GM12878 (cell line): ENCODE results near the gene RAB12. TPM values are rescaled to one million over a fixed set of nuclear protein-coding genes. Genes with fewer than 3 reads are reported as not detected.
A peak's percentile ranks its signal among the peaks of the same experiment; 100 is the strongest.

Experiments used
- CEBPB ChIP-seq, 2 experiments: fragments of 150-350 bp in 1 of 2; IDR thresholded peaks; 2 replicates each; pipeline ENCODE4 v1.6.1; 2012 to 2014; ENCODE audit warnings: low read depth in 2 of 2, low read length in 2 of 2, borderline replicate concordance in 1 of 2, inconsistent platforms in 1 of 2
- CTCF ChIP-seq, 3 experiments: IDR thresholded peaks in 2 of 3; conservative IDR thresholded peaks in 1 of 3; 2 replicates each; pipeline ENCODE4 v1.5.1; 2011; ENCODE audit warnings: low read depth in 3 of 3, low read length in 3 of 3, mild to moderate bottlenecking in 3 of 3, control low read depth in 2 of 3, moderate library complexity in 2 of 3, inconsistent platforms in 1 of 3, mixed read lengths in 1 of 3; ENCODE audit not compliant: control insufficient read depth in 2 of 3, insufficient read depth in 1 of 3; ENCODE audit errors: extremely low read depth in 1 of 3
- DPF2 ChIP-seq: fragments of 450-650 bp; IDR thresholded peaks from 2 replicates; pipeline ENCODE4 v1.6.1; 2017; ENCODE audit warnings: mild to moderate bottlenecking
- EED ChIP-seq: sonication (generic); IDR thresholded peaks from 2 replicates; pipeline ENCODE4 v1.6.1; 2016; ENCODE audit warnings: antibody characterized with exemption, low read depth
- FOXM1 ChIP-seq: IDR thresholded peaks from 2 replicates; pipeline ENCODE4 v1.6.1; 2012; ENCODE audit warnings: low read depth, mild to moderate bottlenecking, inconsistent platforms, low read length, moderate library complexity
- GATAD2B ChIP-seq: fragments of 450-650 bp; conservative IDR thresholded peaks from 2 replicates; pipeline ENCODE4 v1.6.1; 2017; ENCODE audit warnings: low read depth, mild to moderate bottlenecking, moderate library complexity
- MAX ChIP-seq: IDR thresholded peaks from 2 replicates; pipeline ENCODE4 v1.6.1; 2012; ENCODE audit warnings: low read depth, low read length, improper control_type of control experiment
- MYC ChIP-seq: IDR thresholded peaks from 2 replicates; pipeline ENCODE4 v1.6.1; 2011; ENCODE audit warnings: mild to moderate bottlenecking, low read length, moderate library complexity, inconsistent platforms; ENCODE audit not compliant: insufficient read depth, insufficient replicate concordance, insufficient read length, severe bottlenecking
- NKRF ChIP-seq: fragments of 450-650 bp; conservative IDR thresholded peaks from 2 replicates; pipeline ENCODE4 v1.6.1; 2017; ENCODE audit warnings: mild to moderate bottlenecking, moderate library complexity
- PAX5 ChIP-seq: IDR thresholded peaks from 2 replicates; pipeline ENCODE4 v1.6.1; 2011; ENCODE audit warnings: low read depth, low read length, borderline replicate concordance
- POU2F2 ChIP-seq: IDR thresholded peaks from 3 replicates; pipeline ENCODE4 v1.6.1; 2011; ENCODE audit warnings: low read depth, mild to moderate bottlenecking, low read length, borderline replicate concordance
- SREBF1 ChIP-seq: IDR thresholded peaks from 2 replicates; pipeline ENCODE4 v1.6.1; 2012; ENCODE audit warnings: mild to moderate bottlenecking, low read length
- SREBF2 ChIP-seq: IDR thresholded peaks from 2 replicates; pipeline ENCODE4 v1.6.1; 2012; ENCODE audit warnings: mild to moderate bottlenecking, low read length
- SUPT20H ChIP-seq: IDR thresholded peaks from 2 replicates; pipeline ENCODE4 v1.6.1; 2011; ENCODE audit warnings: low read depth, mild to moderate bottlenecking, low read length, moderate library complexity, borderline replicate concordance; ENCODE audit not compliant: control insufficient read depth
- WRNIP1 ChIP-seq: IDR thresholded peaks from 2 replicates; pipeline ENCODE4 v1.6.1; 2011; ENCODE audit warnings: low read depth, low read length, improper control_type of control experiment, borderline replicate concordance
- ZBTB33 ChIP-seq: fragments of 450-650 bp; IDR thresholded peaks from 2 replicates; pipeline ENCODE4 v1.6.1; 2017; ENCODE audit warnings: mild to moderate bottlenecking
- polyA plus RNA-seq, 11 experiments: library from polyadenylated mRNA; depleted of rRNA in 4 of 11; unstranded in 6 of 11; stranded (reverse) in 5 of 11; fragments of >200 nt; fragmentation: Nextera tagmentation in 4 of 11; fragmentation: Illumina TruSeq in 1 of 11; extraction: Ambion mirVana in 4 of 11; extraction: Trizol in 1 of 11; gene quantifications; 1 replicate in 1 of 11; 2 replicates in 10 of 11; pipeline versions ENCODE4 v1.2.1 to v1.2.3, GENCODE V29; 2011 to 2016; ENCODE audit warnings: inconsistent platforms in 2 of 11, missing spikeins in 2 of 11, low read depth in 1 of 11
- total RNA-seq, 4 experiments: library from RNA; depleted of rRNA in 3 of 4; stranded (reverse); fragments of >200 nt in 3 of 4; fragmentation: Illumina TruSeq in 1 of 4; extraction: Trizol in 1 of 4; gene quantifications; 2 replicates each; pipeline versions ENCODE4 v1.2.1 to v1.2.3, GENCODE V29; 2013 to 2021
- TF ChIP-seq, protein P1 (sequence below): fragments of 450-650 bp; IDR thresholded peaks from 2 replicates; pipeline ENCODE4 v1.6.1; 2017; ENCODE audit warnings: antibody characterized with exemption, mild to moderate bottlenecking, moderate library complexity
- TF ChIP-seq, protein P2 (sequence below): IDR thresholded peaks from 2 replicates; pipeline ENCODE4 v1.6.1; 2012; ENCODE audit warnings: low read depth, low read length, improper control_type of control experiment

RAB12 gene
- total and polyA plus RNA-seq, 10 of the 15 experiments (the other 5 are each of a cell fraction or from before 2014, with no cell fraction given), result 0.71 to 29.8 (median 14.0) TPM

- TF ChIP-seq CTCF (IDR thresholded peaks at IDR 0.05 in 2 of 3, conservative IDR thresholded peaks at IDR 0.05 in 1 of 3; ENCODE audit: control insufficient read depth in 2 of 3, extremely low read depth in 1 of 3, insufficient read depth in 1 of 3, low read depth in 3 of 3, low read length in 3 of 3) (no peak), ZBTB33 (no peak), WRNIP1 (0 out of 2 replicates have a peak, but pooled peaks have one; percentile 34), EED (peak; percentile 75), SUPT20H (no peak), GATAD2B (peak; percentile 80), FOXM1 (peak; percentile 95), CEBPB (IDR thresholded peaks at IDR 0.05; ENCODE audit: borderline replicate concordance in 1 of 2, low read depth in 2 of 2, low read length in 2 of 2) (peak in 1 of 2 experiments; percentile 81; a peak in 1 of 4 replicates), MAX (no peak), PAX5 (peak; percentile 92; the same call in 1 of the 2 replicates), POU2F2 (peak; percentile 72; the same call in 1 of the 3 replicates), MYC (no peak), NKRF (no peak), SREBF1 (peak; percentile 47; the same call in 1 of the 2 replicates), DPF2 (peak; percentile 95), SREBF2 (no peak)
- TF ChIP-seq, protein P1, sequence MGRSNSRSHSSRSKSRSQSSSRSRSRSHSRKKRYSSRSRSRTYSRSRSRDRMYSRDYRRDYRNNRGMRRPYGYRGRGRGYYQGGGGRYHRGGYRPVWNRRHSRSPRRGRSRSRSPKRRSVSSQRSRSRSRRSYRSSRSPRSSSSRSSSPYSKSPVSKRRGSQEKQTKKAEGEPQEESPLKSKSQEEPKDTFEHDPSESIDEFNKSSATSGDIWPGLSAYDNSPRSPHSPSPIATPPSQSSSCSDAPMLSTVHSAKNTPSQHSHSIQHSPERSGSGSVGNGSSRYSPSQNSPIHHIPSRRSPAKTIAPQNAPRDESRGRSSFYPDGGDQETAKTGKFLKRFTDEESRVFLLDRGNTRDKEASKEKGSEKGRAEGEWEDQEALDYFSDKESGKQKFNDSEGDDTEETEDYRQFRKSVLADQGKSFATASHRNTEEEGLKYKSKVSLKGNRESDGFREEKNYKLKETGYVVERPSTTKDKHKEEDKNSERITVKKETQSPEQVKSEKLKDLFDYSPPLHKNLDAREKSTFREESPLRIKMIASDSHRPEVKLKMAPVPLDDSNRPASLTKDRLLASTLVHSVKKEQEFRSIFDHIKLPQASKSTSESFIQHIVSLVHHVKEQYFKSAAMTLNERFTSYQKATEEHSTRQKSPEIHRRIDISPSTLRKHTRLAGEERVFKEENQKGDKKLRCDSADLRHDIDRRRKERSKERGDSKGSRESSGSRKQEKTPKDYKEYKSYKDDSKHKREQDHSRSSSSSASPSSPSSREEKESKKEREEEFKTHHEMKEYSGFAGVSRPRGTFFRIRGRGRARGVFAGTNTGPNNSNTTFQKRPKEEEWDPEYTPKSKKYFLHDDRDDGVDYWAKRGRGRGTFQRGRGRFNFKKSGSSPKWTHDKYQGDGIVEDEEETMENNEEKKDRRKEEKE, result no peak
- TF ChIP-seq, protein P2, sequence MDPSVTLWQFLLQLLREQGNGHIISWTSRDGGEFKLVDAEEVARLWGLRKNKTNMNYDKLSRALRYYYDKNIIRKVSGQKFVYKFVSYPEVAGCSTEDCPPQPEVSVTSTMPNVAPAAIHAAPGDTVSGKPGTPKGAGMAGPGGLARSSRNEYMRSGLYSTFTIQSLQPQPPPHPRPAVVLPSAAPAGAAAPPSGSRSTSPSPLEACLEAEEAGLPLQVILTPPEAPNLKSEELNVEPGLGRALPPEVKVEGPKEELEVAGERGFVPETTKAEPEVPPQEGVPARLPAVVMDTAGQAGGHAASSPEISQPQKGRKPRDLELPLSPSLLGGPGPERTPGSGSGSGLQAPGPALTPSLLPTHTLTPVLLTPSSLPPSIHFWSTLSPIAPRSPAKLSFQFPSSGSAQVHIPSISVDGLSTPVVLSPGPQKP, result no peak
Observed at GRCh38 chr18:8601277-8602032, 7.8 kb upstream of the RAB12 start (continued).
